Gastroesophageal sphincter (tissue), 3 donors: ENCODE measurements around the gene ACOXL.

ENCODE experiments used
- CTCF ChIP-seq, 4 experiments: fragments of 200-600 bp in 2 of 4; fragments of 450-650 bp in 2 of 4; sonication (generic) in 1 of 4; IDR thresholded peaks; one replicate each; pipeline ENCODE4 v1.5.1; 2017 to 2019; ENCODE audit warnings: antibody characterized with exemption in 4 of 4, mild to moderate bottlenecking in 2 of 4, moderate library complexity in 2 of 4
- EP300 ChIP-seq: sonication (generic); formaldehyde crosslinking; IDR thresholded peaks from one replicate; pipeline ENCODE4 v1.6.1; 2017; ENCODE audit warnings: antibody characterized with exemption, mild to moderate bottlenecking
- POLR2A ChIP-seq, 2 donors: fragments of 450-650 bp; IDR thresholded peaks; one replicate each; pipeline ENCODE4 v1.6.1; 2017; ENCODE audit warnings: antibody characterized with exemption in 2 of 2, mild to moderate bottlenecking in 2 of 2, moderate library complexity in 1 of 2

GRCh38 chr2:110688594-110689091 is 43.7 kb upstream of the ACOXL start:
- TF ChIP-seq CTCF (IDR thresholded peaks at IDR 0.05) (no peak), POLR2A (IDR thresholded peaks at IDR 0.05) (no peak), EP300 (no peak)
